Dermis lymphatic vessel endothelial cell (primary cell): ENCODE data around the gene PYGB. TPM values are rescaled to one million over a fixed set of nuclear protein-coding genes. Genes with fewer than 3 reads are reported as not detected.

Source experiments
- total RNA-seq: library from RNA; depleted of rRNA; stranded (reverse); fragments of >200 nt; gene quantifications from 2 replicates; pipeline ENCODE4 v1.2.1, GENCODE V29; 2014

The PYGB gene
- 72.1 and 72.4 TPM in 2 replicates for total RNA-seq

GRCh38 chr20:25247956-25248785, at the start of gene PYGB:
PYGB (plus strand) TSS chr20:25248085; CDS start chr20:25248179, 94 bp downstream.

Other genes starting within 250 kb of the PYGB start
- 8.5 and 9.8 TPM in 2 replicates for gene ACSS1, start 189.9 kb upstream of the PYGB start, total RNA-seq
- gene VSX1, start 165.9 kb upstream of the PYGB start, total RNA-seq, result not detected in 2 replicates
- 33.9 and 35.0 TPM in 2 replicates for gene ENTPD6, start 52.4 kb upstream of the PYGB start, total RNA-seq
- 22.4 and 29.4 TPM in 2 replicates for gene ABHD12, start 142.8 kb downstream of the PYGB start, total RNA-seq
- 3.6 and 3.8 TPM in 2 replicates for gene GINS1, start 159.6 kb downstream of the PYGB start, total RNA-seq